H9 (cell line): ENCODE results near the gene AK9. TPM values are rescaled to one million over a fixed set of nuclear protein-coding genes. Genes with fewer than 3 reads are reported as not detected.

Experiments
- DNase-seq: peaks from one replicate; pipeline ENCODE4 v3.0.0-alpha.2; 2017
- H2AFZ ChIP-seq: one replicate; pipeline ENCODE4 v1.6.1; 2013; ENCODE audit warnings: mild to moderate bottlenecking, low read length, control low read depth, moderate library complexity
- H2AK5ac ChIP-seq: 2 replicates; pipeline ENCODE4 v1.6.1; 2013; ENCODE audit warnings: low read length, control low read depth, mixed read lengths; ENCODE audit not compliant: insufficient read length
- H2BK120ac ChIP-seq: one replicate; pipeline ENCODE4 v1.6.1; 2013; ENCODE audit warnings: low read depth, mild to moderate bottlenecking, low read length, control low read depth, inconsistent platforms; ENCODE audit not compliant: poor library complexity, severe bottlenecking
- H2BK12ac ChIP-seq: 2 replicates; pipeline ENCODE4 v1.6.1; 2013; ENCODE audit warnings: low read length, control low read depth, mixed read lengths, low read depth; ENCODE audit not compliant: insufficient read length
- H2BK15ac ChIP-seq: 2 replicates; pipeline ENCODE4 v1.6.1; 2013; ENCODE audit warnings: low read depth, low read length, control low read depth
- H2BK20ac ChIP-seq: one replicate; pipeline ENCODE4 v1.6.1; 2013; ENCODE audit warnings: low read depth, mild to moderate bottlenecking, low read length, control low read depth, inconsistent platforms; ENCODE audit not compliant: poor library complexity, severe bottlenecking
- H2BK5ac ChIP-seq: 2 replicates; pipeline ENCODE4 v1.6.1; 2013; ENCODE audit warnings: low read length, control low read depth, mixed read lengths; ENCODE audit not compliant: insufficient read length
- H3K14ac ChIP-seq: 2 replicates; pipeline ENCODE4 v1.6.1; 2013; ENCODE audit warnings: low read length, control low read depth; ENCODE audit not compliant: insufficient read depth
- H3K18ac ChIP-seq: 2 replicates; pipeline ENCODE4 v1.6.1; 2013; ENCODE audit warnings: low read depth, mild to moderate bottlenecking, mixed read lengths, low read length, control low read depth; ENCODE audit not compliant: insufficient read length
- H3K23ac ChIP-seq: 2 replicates; pipeline ENCODE4 v1.6.1; 2013; ENCODE audit warnings: low read length, control low read depth, mixed read lengths, low read depth; ENCODE audit not compliant: insufficient read length
- H3K23me2 ChIP-seq: 2 replicates; pipeline ENCODE4 v1.6.1; 2013; ENCODE audit warnings: low read depth, mild to moderate bottlenecking, mixed read lengths, low read length, control low read depth; ENCODE audit not compliant: insufficient read length, poor library complexity, severe bottlenecking
- H3K27ac ChIP-seq: 2 replicates; pipeline ENCODE4 v1.5.1; 2013; ENCODE audit warnings: low read length, control low read depth, mixed read lengths, low read depth; ENCODE audit not compliant: insufficient read length
- H3K27me3 ChIP-seq: 2 replicates; pipeline ENCODE4 v1.6.1; 2013; ENCODE audit warnings: low read length, control low read depth, inconsistent platforms; ENCODE audit not compliant: insufficient read depth
- H3K4ac ChIP-seq: 2 replicates; pipeline ENCODE4 v1.6.1; 2013; ENCODE audit warnings: low read depth, mild to moderate bottlenecking, control low read depth, inconsistent platforms, low read length, moderate library complexity
- H3K4me1 ChIP-seq: 2 replicates; pipeline ENCODE4 v1.6.1; 2013; ENCODE audit warnings: low read length, control low read depth, inconsistent platforms; ENCODE audit not compliant: insufficient read depth
- H3K4me2 ChIP-seq: 2 replicates; pipeline ENCODE4 v1.6.1; 2013; ENCODE audit warnings: low read length, control low read depth, mixed read lengths; ENCODE audit not compliant: insufficient read length, insufficient read depth
- H3K56ac ChIP-seq: 2 replicates; pipeline ENCODE4 v1.6.1; 2013; ENCODE audit warnings: low read depth, mild to moderate bottlenecking, mixed read lengths, low read length, control low read depth; ENCODE audit not compliant: insufficient read length
- H3K79me1 ChIP-seq: 2 replicates; pipeline ENCODE4 v1.6.1; 2013; ENCODE audit warnings: low read depth, mild to moderate bottlenecking, moderate library complexity, low read length, control low read depth, inconsistent platforms; ENCODE audit not compliant: insufficient read depth, poor library complexity, severe bottlenecking
- H3K79me2 ChIP-seq: 2 replicates; pipeline ENCODE4 v1.6.1; 2013; ENCODE audit warnings: low read length, control low read depth, inconsistent platforms; ENCODE audit not compliant: insufficient read depth
- H3K9ac ChIP-seq: 2 replicates; pipeline ENCODE4 v1.6.1; 2013; ENCODE audit warnings: low read length, control low read depth, mixed read lengths; ENCODE audit not compliant: insufficient read length; ENCODE audit errors: extremely low read depth
- H3K9me3 ChIP-seq: one replicate; pipeline ENCODE4 v1.6.1; 2013; ENCODE audit warnings: low read depth, low read length, inconsistent platforms; ENCODE audit not compliant: control insufficient read depth
- H3T11ph ChIP-seq: one replicate; pipeline ENCODE4 v1.6.1; 2013; ENCODE audit warnings: mild to moderate bottlenecking, low read length, control low read depth, inconsistent platforms
- H4K20me1 ChIP-seq: one replicate; pipeline ENCODE4 v1.6.1; 2013; ENCODE audit not compliant: control insufficient read depth, insufficient read length, insufficient read depth
- H4K5ac ChIP-seq: 2 replicates; pipeline ENCODE4 v1.6.1; 2013; ENCODE audit warnings: low read depth, mild to moderate bottlenecking, mixed read lengths, low read length, control low read depth; ENCODE audit not compliant: insufficient read length
- H4K8ac ChIP-seq: replicated peaks from 2 replicates; pipeline ENCODE4 v1.6.1; 2013; ENCODE audit warnings: low read length, control low read depth, mixed read lengths, low read depth; ENCODE audit not compliant: insufficient read length
- H4K91ac ChIP-seq: 2 replicates; pipeline ENCODE4 v1.6.1; 2013; ENCODE audit warnings: low read depth, mild to moderate bottlenecking, moderate library complexity, mixed read lengths, low read length, control low read depth; ENCODE audit not compliant: insufficient read length
- H3K27ac Mint-ChIP-seq, 3 experiments: 2 replicates in 2 of 3; 3 replicates in 1 of 3; pipeline ENCODE4 v1.8.0; 2020 to 2021; ENCODE audit warnings: mixed read lengths in 3 of 3, mild to moderate bottlenecking in 1 of 3, moderate library complexity in 1 of 3
- H3K27me3 Mint-ChIP-seq: 2 replicates; pipeline ENCODE4 v1.8.0; 2021; ENCODE audit warnings: low read depth, mild to moderate bottlenecking, moderate library complexity, mixed read lengths
- H3K36me3 Mint-ChIP-seq, 3 experiments: 2 replicates in 2 of 3; 3 replicates in 1 of 3; pipeline ENCODE4 v1.8.0; 2020 to 2021; ENCODE audit warnings: low read depth in 3 of 3, mixed read lengths in 3 of 3; ENCODE audit not compliant: insufficient read depth in 1 of 3
- H3K4me1 Mint-ChIP-seq, 2 experiments: 2 replicates each; pipeline ENCODE4 v1.8.0; 2020; ENCODE audit warnings: mixed read lengths in 2 of 2
- H3K4me3 Mint-ChIP-seq, 2 experiments: 2 replicates in 1 of 2; 3 replicates in 1 of 2; pipeline ENCODE4 v1.8.0; 2020 to 2021; ENCODE audit warnings: mild to moderate bottlenecking in 2 of 2, mixed read lengths in 2 of 2, moderate library complexity in 1 of 2
- H3K9me3 Mint-ChIP-seq, 2 experiments: 2 replicates in 1 of 2; 3 replicates in 1 of 2; pipeline ENCODE4 v1.8.0; 2020; ENCODE audit warnings: mild to moderate bottlenecking in 2 of 2, mixed read lengths in 2 of 2, moderate library complexity in 1 of 2
- CTCF ChIP-seq: fragments of 200-600 bp; sonication (generic); conservative IDR thresholded peaks from 3 replicates; pipeline ENCODE4 v1.8.0; 2021; ENCODE audit warnings: antibody characterized with exemption, mild to moderate bottlenecking
- WGBS: extraction: QIAGEN DNeasy Blood & Tissue Kit; methylation state at CpG from one replicate; pipeline ENCODE4 v1.1.7; 2013; ENCODE audit warnings: missing lambda C conversion rate, low lambda C conversion rate, mixed read lengths; ENCODE audit not compliant: insufficient read length; ENCODE audit errors: extremely low coverage; 5-methylcytosine and 5-hydroxymethylcytosine counted together
- total RNA-seq: library from RNA; stranded (reverse); gene quantifications from 2 replicates; pipeline ENCODE4 v1.2.1, GENCODE V29; 2021

Gene AK9
- total RNA-seq, 1 experiment from 2014 or later = 2.3 TPM

GRCh38 chr6:109485266-109485935, 205.6 kb downstream of the AK9 start:
- peaks cover 3% of the 10 kb centered on the region; the same call in 1 of the 2 replicates for H3K27me3 Mint-ChIP-seq
- H3K36me3 Mint-ChIP-seq = peaks cover 11 to 21% (median 19%) of the 10 kb centered on the region in 3 experiments
- Histone ChIP-seq H4K5ac (no peak overlapping the region), H2AK5ac (no peak overlapping the region), H3K27ac (no peak overlapping the region), H3K56ac (no peak overlapping the region), H3K27me3 (no peaks in the 10 kb centered on the region), H4K91ac (no peak overlapping the region), H2BK120ac (no peak overlapping the region), H4K20me1 (no peaks in the 10 kb centered on the region), H2AFZ (no peak overlapping the region), H3K79me1 (peaks cover 2% of the 10 kb centered on the region), H2BK12ac (no peak overlapping the region), H3K9ac (no peak overlapping the region), H3T11ph (no peak overlapping the region), H3K4me1 (peaks cover 9% of the 10 kb centered on the region; the same call in 1 of the 2 replicates), H3K23ac (no peak overlapping the region), H3K14ac (no peak overlapping the region), H2BK5ac (no peak overlapping the region), H2BK15ac (no peak overlapping the region), H4K8ac (no peak overlapping the region), H3K18ac (no peak overlapping the region), H3K4me2 (no peak overlapping the region), H3K9me3 (no peaks in the 10 kb centered on the region), H3K4ac (no peak overlapping the region), H3K79me2 (peaks cover 18% of the 10 kb centered on the region; the same call in 1 of the 2 replicates), H2BK20ac (no peak overlapping the region), H3K23me2 (peaks cover 4% of the 10 kb centered on the region)
- H3K27ac Mint-ChIP-seq = no peak overlapping the region
- peaks cover 35 to 37% of the 10 kb centered on the region in 2 experiments for H3K4me1 Mint-ChIP-seq
- no peak for DNase-seq
- WGBS = no CpG with 5 or more reads among the region's 3 CpGs
- TF ChIP-seq CTCF = no peak
- H3K9me3 Mint-ChIP-seq = no peaks in the 10 kb centered on the region
- no peak overlapping the region for H3K4me3 Mint-ChIP-seq
